ENCODE data around the gene LPCAT3. TPM values are rescaled to one million over a fixed set of nuclear protein-coding genes. Genes with fewer than 3 reads are reported as not detected.
A peak's percentile ranks its signal among the peaks of the same experiment; 100 is the strongest.

The LPCAT3 gene
- total and polyA plus RNA-seq, 11 donors = 19.9 to 66.3 (median 43.4) TPM

DNA sequence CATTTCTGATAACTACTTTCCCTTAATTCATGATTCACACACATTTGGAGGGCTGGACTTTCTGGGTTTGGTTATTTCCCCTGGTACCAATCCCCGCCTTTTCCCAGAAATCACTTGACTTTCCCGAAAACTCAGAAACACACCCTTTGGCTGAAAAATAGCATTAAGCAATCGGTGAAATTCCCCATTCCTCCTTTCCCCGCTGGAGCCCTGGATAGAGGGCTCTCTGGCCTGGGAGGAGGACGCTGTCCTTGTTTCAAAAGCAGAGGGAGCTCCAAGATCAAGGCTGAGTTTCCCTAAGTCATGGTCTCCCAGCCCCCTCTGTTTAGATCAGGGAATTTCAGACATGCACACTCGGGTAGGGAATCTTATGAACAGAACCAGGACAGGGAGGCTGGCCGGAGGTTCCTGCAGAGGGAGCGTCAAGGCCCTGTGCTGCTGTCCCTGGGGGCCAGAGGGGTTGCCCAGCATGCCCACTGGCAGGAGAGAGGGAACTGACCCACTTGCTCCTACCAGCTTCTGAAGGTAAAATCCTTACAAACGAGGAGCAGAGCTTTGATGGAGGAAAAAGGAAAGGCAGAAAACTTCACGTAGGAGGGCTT is 42.2 kb upstream of the LPCAT3 start, which contains the start of gene C1S:
C1S (plus strand) TSS at position 366 of the 602 bp plus-strand sequence. CDS start 1,195 bp downstream, outside the sequence.
- WGBS, 4 donors = 21 to 32% (median 27%) methylated on average over 10 of the region's 10 CpGs
- peak; percentile 69 to 74 (median 71) for DNase-seq

DNA sequence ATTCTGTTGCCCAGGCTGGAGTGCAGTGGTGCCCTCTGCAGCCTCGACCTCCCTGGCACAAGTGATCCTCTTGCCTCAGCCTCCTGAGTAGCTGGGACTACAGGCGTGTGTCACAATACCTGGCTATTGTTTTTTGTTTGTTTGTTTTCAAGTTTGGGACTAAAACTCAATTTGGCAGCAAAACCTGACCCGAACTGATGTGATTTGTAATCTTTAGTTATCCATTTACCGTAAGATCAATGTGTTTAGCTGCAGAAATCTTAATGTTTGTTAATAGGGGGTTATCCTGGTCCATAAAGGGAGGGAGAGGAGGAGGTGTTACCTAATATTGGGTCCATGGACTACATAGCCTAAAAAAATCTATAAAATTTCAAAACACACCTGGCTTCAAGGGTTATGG is 41.5 kb upstream of the LPCAT3 start:
- no peak for DNase-seq
- WGBS, 4 donors = 93 to 96% (median 95%) methylated on average over 4 of the region's 4 CpGs
- intact Hi-C loops (cut with DNase I) = loop anchor here (1.0 to 5.0 kb wide), 8 partner anchors 32 to 54 kb away; partner anchors contain the start of genes C1RL (in 8 of the 10) and C1R (in 6 of the 10)
- ATAC-seq = no peak
- peaks cover 0 to 13% (median 0%) of the 10 kb centered on the region in 9 donors for H3K36me3 ChIP-seq
- H3K9me3 ChIP-seq = no peaks in the 10 kb centered on the region
- peak overlapping the region in 9 of 12 donors; percentile 6 to 82 (median 67) for H3K27ac ChIP-seq
- TF ChIP-seq POLR2A (IDR thresholded peaks at IDR 0.05) = no peak
- TF ChIP-seq, protein P1, sequence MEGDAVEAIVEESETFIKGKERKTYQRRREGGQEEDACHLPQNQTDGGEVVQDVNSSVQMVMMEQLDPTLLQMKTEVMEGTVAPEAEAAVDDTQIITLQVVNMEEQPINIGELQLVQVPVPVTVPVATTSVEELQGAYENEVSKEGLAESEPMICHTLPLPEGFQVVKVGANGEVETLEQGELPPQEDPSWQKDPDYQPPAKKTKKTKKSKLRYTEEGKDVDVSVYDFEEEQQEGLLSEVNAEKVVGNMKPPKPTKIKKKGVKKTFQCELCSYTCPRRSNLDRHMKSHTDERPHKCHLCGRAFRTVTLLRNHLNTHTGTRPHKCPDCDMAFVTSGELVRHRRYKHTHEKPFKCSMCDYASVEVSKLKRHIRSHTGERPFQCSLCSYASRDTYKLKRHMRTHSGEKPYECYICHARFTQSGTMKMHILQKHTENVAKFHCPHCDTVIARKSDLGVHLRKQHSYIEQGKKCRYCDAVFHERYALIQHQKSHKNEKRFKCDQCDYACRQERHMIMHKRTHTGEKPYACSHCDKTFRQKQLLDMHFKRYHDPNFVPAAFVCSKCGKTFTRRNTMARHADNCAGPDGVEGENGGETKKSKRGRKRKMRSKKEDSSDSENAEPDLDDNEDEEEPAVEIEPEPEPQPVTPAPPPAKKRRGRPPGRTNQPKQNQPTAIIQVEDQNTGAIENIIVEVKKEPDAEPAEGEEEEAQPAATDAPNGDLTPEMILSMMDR (IDR thresholded peaks at IDR 0.05) = no peak
- peaks cover 0 to 29% (median 6%) of the 10 kb centered on the region in 12 donors for H3K4me1 ChIP-seq
- peaks cover 0 to 11% (median 0%) of the 10 kb centered on the region in 9 donors for H3K27me3 ChIP-seq
- H3K4me3 ChIP-seq = peak overlapping the region in 2 of 12 donors; percentile 53 to 59

More for the DNA sequence above, 42.2 kb upstream of the LPCAT3 start, which contains the start of gene C1S:
- no peaks in the 10 kb centered on the region for H3K9me3 ChIP-seq
- H3K27ac ChIP-seq = peak within 1 kb of the TSS; percentile 54 to 82 (median 72)
- H3K36me3 ChIP-seq = peaks cover 0 to 15% (median 3%) of the 10 kb centered on the region in 9 donors
- TF ChIP-seq, protein P1 (IDR thresholded peaks at IDR 0.05) = peak; percentile 51 to 90 (median 78)
- TF ChIP-seq POLR2A (IDR thresholded peaks at IDR 0.05) = peak in 1 of 2 donors; percentile 39
- peaks cover 0 to 6% (median 0%) of the 10 kb centered on the region in 9 donors for H3K27me3 ChIP-seq
- ATAC-seq = peak; percentile 92 to 98 (median 98)
- intact Hi-C loops (cut with DNase I) = loop anchor here (1.0 to 5.0 kb wide), 8 partner anchors 31 to 53 kb away; partner anchors contain the start of genes C1RL (in 8 of the 10) and C1R (in 6 of the 10)
- H3K4me3 ChIP-seq = peak within 1 kb of the TSS in 10 of 12 donors; percentile 37 to 59 (median 42)
- H3K4me1 ChIP-seq = peaks cover 0 to 34% (median 6%) of the 10 kb centered on the region in 12 donors

DNA sequence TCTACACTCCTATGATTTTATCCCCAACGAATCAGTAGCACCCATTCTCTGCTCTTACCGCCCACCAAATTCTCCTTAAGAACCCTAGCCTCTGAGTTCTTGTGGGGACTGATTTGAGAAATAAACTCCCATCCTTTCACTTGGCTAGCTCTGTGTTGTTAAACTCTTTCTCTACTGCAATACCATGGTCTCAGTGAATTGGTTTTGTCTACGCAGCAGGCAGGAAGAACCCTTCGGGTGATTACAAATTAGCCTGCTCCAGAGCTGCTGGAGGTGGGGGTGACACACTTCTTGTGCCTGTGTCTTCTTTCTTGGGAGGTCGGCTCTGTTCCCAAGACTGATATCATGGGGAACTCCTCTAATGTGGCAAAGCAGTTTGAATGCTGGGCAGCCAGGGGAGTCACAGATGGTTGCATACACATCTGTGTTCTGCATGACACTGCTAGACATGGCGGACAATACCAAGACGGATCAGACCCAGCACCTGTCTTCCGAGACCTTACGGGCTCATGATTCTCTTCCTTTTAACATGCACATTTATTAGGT is 40.6 kb upstream of the LPCAT3 start:
- Histone ChIP-seq H3K4me1 (peaks cover 0 to 28% (median 3%) of the 10 kb centered on the region in 12 donors), H3K27ac (peak overlapping the region in 1 of 12 donors; percentile 82), H3K4me3 (no peak overlapping the region), H3K27me3 (peaks cover 0 to 11% (median 0%) of the 10 kb centered on the region in 9 donors), H3K36me3 (peaks cover 0 to 13% (median 0%) of the 10 kb centered on the region in 9 donors), H3K9me3 (no peaks in the 10 kb centered on the region)
- intact Hi-C loops (cut with DNase I) = no loop called here
- 91 to 95% (median 94%) methylated on average over 9 of the region's 9 CpGs for WGBS, 4 donors
- ATAC-seq (no peak), DNase-seq (no peak)
- TF ChIP-seq, protein P1 (IDR thresholded peaks at IDR 0.05) = no peak
- TF ChIP-seq POLR2A (IDR thresholded peaks at IDR 0.05) = no peak
